DOHH2 (cell line): ENCODE measurements around the gene STK4.

ENCODE experiments used
- CTCF ChIP-seq: fragments of 200-600 bp; sonication (generic); IDR thresholded peaks from one replicate; pipeline ENCODE4 v1.5.1; 2014; ENCODE audit warnings: antibody characterized with exemption, mild to moderate bottlenecking, low read depth, low read length; ENCODE audit not compliant: poor library complexity, severe bottlenecking
- EZH2phosphoT487 ChIP-seq: fragments of 200-600 bp; sonication (generic); IDR thresholded peaks from 2 replicates; pipeline ENCODE4 v1.6.1; 2017; ENCODE audit warnings: borderline replicate concordance, mild to moderate bottlenecking, antibody characterized with exemption, low read length, moderate library complexity, mixed read lengths

- TF ChIP-seq CTCF (no peak), EZH2phosphoT487 (no peak)
These were observed 148.4 kb downstream of the STK4 start, which contains the start of gene WFDC5 for GRCh38 chr20:45114465-45115385.
